ENCODE data around the gene FHL2.

Gene FHL2

DNA sequence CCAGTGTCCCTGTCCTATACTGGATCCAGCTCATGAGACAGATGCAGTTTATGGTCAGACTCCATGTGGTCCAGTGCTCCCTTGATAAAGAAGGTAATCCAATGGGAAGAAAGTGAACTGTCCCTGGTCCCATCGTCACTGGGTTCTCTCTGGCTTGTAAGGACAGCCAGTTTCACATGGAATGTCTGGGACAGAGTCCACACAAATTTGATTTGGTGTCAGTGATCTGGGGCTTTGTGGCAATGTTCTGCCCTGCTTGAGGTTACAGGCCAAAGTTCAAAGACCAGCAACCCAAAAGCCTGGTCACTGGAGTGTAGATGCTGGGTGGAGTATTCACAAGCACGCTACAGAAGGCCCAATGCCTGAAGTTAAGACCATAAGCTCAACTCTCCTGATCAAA is 22.2 kb upstream of the FHL2 start:
- no peak for DNase-seq

DNA sequence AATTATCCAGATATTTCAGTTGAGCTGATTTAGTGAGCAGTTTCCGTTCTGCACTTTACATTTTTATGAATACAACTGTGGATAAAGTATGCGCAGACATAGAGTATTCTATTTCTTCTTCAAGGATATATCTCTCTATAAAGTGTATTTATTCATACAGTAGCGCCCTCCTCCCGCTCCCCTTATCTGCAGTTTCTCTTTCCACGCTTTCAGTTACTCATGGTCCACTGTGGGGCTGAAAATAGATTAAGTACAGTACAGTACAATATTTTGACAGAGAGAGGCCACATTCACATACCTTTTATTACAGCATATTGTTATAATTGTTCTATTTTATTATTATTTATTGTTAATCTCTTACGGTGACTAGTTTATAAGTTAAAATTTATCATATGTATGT is 19.7 kb upstream of the FHL2 start:
- DNase-seq: no peak

DNA sequence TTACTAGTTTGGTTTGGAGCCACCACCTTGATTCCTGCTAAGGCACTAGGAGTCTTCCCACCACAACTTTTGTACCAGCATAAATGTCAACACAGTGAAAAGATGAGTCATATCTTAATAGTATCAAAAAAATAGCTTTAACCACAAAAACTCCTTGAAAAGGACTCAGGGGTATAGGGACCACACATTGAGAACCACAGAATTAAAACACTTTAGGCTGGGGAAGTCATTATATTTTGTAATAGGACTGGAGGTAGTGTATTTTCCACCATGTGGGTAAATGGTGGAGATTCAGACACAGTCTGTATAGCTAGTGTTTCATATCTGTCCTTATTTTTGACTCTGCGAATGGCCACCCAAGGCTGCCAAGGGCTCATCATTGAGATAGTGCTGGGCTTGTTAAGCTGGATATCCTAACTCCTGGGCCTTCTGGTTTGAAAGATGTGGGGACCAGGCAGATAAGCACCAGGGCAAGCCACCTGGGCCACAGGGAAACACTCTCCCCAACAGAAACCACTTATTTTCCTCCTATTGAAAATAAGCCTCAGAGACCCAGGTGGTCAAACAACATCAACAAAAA is 19.1 kb upstream of the FHL2 start:
- DNase-seq: no peak

DNA sequence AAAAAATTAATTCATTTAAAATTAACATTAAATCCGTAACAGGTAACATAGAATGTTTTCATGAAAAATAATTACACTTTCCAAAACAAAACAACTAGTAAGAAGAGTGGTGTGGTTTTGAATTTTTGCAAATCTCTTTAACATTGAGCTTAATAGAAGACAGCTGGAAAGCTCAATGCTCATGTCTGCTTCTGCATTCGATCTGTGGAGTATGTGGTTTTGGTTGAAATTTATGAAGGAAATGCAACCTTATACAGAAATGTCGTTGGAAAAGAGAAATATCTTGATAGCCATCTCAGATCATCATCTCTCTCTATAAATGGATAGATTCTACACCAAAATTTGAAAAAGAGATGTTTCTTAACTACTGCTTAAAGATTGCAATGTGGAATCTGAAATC is 17.3 kb upstream of the FHL2 start:
- no peak for DNase-seq

DNA sequence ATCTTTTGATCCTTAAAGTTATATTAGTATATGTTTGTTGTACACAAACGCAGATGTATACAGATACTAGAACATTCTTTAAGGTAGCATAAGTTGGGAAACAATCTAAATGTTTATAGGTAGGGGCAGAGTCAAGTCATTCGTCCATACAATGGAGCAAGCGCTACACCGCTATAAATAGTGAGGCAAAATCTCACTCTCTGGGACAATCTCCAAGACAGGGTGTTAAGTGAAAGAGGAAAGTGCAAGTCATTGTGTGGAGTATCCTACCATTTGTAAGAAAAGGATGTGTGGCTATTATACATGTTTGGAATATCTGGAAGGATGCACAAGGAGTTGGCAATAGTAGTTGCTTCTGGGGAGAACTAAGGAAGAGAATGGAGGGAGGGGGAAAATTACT is 16.2 kb upstream of the FHL2 start:
- no peak for DNase-seq

DNA sequence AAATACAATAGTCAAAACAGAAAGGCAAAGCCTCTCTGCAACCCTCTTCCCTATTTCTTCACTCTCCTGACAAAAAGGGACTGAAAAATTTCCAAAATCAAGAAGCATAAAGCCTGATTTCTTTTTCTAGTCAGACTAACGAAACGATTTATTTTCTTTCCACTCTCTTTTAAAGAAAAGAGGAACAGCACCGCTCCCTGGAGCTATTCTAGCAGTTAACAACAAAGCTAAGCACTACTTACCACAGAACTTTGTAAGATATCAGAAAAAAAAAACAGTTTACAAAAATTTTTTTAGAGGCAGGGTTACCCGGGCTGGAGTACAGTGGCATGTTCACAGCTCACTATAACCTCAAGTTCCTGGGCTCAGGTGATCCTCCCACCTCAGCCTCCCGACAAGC is 14.4 kb upstream of the FHL2 start:
- no peak for DNase-seq

DNA sequence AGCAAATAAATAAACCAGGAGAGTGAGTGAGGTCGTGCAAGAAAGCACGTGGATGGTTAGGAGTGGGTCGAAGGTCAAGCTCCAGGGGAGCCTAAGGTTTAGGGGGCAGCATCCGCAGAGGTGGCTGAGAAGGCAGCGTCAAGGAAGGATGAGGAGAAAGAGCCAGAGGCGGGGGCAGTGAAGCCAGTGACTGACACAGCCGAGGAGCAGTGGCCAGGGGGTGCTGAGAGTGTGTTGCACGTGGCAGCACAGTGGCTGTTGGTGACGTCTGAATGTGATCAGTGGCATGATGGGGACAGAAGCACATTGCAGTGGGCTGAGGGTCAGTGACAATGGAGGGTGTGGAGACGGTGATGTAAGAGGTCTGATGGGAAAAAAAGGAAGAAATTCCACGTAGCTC is 13.7 kb upstream of the FHL2 start:
- DNase-seq: no peak

DNA sequence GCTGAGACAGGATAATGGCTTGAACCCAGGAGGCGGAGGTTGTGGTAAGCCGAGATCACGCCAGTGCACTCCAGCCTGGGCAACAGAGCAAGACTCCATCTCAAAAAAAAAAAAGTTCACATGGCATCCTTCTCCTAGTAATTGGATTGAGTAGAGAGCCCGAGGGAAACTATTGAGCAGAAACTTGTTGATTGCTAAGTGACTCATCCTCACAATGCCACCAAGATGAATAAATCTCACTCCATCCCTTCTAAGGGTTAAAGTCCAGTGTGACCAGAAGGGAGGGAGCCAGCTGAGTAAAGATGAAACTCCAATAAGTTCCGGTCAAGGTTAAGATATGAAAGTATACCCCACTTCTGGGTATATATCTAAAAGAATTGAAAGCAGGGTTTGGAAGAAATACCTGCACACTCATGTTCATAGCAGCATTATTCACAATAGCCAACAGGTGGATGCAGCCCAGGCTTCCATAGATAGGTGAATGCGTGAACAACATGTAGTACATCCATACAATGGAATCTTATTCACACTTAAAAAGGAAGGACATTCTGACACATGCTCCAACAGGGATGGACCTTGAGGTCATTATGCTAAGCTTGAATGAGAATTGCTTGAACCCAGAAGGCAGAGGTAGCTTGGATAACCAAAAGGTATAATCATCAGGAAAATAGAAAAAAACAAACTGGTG is 13.0 kb upstream of the FHL2 start:
- no peak for DNase-seq

DNA sequence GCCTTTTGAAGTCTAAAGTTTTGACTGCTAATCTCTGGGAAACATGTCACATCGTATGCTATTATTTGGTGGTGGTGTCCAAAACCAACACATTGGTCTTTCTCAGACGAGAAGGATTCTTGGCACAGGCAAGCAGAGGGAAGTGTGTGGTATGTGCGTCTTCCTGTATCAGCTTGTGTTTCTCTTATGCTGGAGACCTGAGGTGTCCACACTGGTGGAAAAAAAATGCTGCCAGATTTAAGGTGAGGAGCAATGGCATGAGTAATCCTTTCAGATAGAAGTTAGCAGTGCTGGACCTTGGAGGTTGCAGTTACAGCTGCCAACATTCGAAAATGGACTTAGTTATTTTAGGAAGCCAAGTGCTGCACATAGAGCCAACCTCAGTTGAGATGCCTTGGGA is 11.7 kb upstream of the FHL2 start:
- DNase-seq: no peak

DNA sequence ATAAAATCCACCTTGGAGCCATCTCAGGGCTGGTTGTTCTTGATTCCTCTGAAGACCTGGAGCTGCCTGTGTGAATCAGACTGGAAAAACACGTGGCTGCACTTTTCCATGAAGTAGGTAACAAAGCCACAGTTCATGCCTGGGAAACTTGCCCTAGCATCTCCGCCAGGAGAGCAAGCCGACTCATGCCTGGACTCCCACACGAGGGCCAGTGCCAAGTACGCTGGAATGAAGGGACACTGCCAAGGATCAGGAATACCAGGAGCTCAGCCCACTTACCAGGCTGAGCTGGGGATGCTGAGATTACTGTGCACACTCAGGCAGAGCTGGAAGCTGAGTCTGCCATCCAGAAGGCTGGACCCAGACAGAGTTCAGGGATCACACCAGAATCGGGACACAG is 10.9 kb upstream of the FHL2 start:
- no peak for DNase-seq

DNA sequence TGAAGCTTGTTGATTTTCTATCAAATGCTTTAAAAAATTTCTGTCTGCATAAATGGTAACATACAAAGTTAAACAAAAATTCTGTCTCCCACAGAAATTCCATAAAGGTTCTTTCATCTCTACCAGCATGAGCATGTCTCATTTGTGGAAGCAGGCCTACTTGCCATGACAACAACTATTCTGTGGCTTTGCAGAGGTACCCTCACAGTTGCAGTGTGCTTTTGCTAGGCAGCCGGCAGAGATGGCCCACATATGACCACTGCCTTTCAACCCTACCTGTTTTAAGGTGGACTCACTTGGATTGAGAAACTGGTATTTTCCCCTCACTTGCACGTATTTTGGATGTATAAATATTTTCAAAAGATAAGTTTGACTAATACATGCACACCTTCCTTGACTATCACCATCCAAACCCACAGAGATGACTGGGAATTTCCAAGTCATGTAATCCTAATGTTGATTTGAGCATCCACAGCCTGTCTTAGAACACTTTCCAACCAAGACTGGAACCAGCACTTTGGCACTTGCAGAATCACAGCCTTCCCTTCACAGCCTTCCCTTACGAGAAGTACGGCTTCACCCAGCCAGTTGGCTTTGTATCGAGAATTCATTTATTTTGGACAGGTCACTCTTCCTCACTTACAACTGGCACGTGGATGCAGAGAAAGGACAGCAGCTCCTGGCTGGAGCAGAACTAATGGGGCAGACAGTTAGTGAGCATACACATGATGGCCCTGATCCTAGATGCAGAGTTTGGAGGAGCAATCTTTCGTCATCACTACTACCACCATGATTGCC is 9.3 kb upstream of the FHL2 start:
- DNase-seq: no peak

DNA sequence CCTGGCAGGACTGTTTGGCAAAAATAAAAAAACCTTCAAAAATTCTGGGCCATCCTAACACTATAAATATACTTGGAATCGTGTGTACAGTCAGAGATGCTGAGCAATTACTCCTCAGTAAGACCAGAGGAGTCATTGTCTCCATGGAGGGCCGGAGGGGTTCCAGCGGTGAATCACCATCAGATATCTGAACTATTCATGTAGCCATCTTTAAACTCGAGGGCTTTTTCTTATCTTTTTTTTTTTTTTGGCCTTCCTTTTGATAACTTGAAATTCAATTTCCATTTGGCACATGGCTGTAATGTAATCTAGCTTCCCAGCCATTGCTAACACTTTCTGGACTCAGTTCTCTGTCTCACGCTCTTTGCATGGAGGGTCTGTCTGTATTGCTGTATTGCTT is 7.4 kb upstream of the FHL2 start:
- DNase-seq: no peak

DNA sequence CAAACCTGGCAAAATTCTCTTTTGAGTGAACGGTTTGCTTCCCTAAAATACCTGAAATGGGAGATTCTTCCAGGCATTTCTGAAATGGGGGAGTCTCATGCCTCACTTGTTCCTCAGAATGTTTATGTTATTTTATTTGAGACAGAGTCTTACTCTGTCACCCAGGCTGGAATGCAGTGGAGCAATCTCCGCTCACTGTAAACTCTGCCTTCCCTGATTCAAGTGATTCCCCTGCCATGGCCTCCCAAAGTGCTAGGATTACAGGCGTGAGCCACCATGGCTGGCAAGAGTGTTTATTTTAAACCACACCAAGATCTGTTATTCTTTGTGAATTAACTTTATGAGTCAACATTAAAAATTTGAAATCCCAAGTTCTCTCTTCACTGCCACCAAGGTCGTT is 6.4 kb upstream of the FHL2 start:
- no peak for DNase-seq

DNA sequence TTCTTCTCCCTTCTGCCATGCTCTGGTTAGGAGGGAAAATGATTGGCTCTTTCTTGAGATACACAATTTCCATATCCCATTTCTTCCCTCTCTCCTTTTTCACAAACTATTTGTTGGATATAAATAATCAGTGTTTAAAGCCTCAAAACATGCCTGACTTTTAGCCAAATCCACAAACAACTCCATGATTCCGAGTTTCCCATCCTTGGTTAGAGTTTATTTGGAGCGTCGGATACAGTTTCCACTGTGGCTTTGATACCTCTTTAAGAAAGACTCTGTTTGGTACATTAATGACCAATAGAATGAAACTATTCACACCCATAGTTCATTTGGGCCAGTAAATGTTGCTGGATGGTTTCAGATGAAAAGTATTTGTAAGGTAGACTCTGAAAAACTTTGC is 5.9 kb upstream of the FHL2 start:
- DNase-seq: no peak

DNA sequence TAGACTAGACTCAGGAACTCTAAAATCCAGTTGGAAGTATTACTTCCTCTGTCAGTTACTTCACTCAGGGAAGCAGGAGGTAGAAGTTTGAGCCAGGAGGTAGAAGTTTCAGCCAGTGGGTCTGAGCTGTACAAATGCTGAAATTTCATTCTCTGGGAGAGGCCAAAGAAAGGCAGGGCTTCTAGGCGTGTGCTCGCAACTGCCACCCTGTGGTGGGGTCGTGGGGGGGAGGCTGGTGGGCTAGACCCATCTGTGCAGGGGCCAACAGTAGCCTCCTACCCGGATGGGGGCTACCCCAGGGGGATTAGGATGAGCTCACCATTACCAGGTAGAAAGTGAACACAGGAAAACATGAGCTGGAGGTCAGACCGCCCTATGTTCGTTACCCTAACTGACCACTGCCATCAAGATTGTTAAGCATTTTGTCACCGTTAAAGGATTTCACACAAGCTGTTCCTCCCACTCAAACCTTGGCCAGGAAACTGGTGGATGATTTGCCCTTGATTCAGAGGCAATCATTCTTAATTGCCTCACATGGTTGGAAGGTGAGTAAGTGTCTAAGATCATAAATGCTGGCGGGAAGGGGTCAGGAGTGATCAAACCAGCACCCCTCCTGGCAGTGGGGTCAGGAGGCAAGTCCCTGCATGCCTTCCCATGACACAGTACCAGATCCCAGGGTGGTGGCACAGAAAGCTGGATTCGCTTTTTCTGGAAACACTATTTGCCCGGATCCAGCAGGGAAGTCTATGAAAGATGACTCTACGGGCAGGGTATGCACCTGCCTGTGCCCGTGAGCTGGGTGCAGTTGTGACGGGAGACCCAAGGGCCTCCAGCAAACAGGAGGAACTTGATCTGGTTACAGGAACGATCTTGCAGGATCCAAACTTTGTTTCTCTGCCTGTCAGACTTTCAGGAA is 5.2 kb upstream of the FHL2 start:
- DNase-seq: no peak

DNA sequence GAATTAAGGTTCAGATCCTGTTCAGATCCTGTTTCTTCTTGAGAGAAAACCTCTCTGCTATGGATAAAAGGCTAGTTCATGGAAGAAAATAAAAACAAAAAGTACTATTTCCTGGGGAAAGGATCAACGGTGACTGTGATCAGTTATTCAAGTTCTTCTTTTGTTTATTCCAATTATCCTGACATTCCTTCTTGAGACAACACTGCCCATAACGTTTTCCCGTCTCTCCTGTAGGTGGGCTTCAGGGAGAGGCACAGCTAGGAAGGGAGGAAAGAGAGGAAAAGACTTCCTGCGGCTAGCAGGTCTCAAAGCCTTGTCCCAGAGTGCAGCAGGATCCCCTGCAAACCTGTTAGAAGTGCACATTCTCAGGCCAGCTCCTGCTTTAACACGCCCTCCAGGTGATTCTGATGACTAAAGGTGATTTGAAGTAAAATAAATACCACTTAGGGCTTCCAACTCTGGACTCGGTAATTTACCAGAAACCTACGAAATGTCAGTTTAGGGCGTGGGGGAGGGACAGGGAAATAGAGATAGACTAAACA is 4.5 kb upstream of the FHL2 start:
- no peak for DNase-seq

DNA sequence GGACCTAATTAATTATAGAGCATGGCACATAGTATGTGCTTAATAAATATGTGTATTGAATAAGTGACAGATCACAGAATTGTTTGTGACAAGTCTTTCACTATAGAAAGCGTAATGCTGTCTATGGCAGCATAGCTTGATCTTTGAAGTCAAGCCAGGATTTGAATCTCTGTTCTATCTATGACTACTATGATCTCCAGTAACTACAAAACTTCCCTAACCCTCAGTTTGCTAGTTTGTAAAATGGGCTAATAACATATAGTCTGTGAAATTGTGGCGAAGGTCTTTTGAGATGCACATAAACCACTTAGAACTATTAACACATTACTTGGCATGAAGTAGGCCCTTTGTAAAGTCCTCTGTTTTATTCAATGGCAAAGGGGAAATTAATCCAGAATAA is 4.0 kb upstream of the FHL2 start:
- DNase-seq: no peak

DNA sequence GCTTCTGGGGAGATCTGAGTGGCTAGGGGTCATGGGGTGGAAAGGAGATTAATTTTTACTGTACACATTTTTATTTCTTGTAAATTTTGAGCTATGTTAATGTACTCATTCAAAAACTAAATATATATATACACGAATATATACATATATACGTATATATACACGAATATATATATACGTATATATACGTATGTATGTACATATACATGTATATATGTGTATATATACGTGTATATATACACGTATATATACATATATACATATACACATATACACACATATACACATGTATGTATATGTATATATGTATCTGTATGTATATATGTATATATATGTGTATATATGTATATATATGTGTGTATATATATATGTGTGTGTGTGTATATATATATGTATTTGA is 3.0 kb upstream of the FHL2 start:
- no peak for DNase-seq

DNA sequence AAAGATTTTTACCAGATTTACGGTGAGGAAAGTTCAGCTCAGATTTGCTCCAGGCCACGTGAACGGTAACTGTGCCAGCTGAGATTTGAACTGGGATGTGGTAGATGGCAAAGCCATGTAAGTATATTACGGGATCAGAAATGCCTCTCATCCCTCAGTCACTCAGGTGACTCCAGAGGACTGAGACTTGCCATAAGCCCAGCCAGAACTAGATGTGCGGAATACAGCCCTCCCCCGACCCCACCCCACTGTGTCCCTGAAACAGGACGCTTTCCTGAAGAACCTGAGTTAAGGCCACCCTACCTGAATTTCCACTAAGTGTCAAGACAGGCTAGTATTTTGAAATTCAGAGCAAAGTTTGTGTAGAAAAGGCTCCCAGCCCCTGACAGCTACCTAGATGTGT is 1.3 kb upstream of the FHL2 start:
- no peak for DNase-seq

DNA sequence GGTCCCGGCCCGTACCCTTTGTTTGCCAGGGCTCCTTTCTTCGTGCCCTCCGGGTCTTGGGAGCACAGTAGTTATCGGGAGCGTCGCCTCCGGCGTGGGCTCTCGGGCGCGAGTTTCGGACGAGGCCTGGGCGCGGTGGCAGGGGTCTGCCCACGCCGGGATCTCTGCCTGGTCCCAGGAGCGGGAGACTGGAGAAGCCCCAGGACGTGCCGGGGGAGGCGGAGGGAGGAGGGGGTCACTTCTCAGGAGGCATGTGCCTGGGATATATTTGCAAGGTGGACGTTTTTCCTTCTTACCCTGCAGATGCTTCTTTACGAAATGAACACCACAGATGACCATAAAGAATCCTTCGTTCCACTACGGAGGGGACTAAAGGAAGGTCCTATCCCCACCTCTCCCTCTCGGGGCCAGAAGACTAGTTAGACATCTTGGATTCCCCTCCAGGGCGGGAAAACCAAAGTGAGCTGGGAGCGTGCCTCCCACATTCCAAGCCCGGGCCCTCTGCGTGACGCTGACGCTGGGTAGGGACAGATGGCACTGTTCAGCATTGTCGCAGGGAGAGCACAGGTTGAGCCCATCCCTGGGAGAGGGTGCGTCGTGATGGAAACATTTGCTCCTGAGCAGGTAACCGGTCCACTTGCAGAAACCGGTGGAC is 483 bp upstream of the FHL2 start:
- no peak for DNase-seq

DNA sequence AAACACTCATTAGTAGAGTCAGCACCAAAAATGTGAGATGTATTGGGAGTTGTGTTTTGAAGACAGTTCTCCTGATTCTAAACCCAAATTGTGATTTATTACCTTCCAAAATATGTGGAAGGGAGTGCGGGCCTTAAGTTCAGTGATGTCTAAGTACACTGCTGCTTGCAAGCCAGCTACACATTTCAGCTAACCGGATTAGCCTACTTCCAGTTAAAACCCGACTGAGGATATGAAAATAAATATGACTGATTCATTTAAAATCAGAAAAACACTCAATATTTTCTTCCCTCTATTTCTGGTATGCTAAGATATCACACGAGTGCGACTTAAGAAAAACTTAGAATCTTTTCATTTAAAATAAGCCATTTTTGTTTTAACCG is 907 bp downstream of the FHL2 start:
- DNase-seq: no peak

DNA sequence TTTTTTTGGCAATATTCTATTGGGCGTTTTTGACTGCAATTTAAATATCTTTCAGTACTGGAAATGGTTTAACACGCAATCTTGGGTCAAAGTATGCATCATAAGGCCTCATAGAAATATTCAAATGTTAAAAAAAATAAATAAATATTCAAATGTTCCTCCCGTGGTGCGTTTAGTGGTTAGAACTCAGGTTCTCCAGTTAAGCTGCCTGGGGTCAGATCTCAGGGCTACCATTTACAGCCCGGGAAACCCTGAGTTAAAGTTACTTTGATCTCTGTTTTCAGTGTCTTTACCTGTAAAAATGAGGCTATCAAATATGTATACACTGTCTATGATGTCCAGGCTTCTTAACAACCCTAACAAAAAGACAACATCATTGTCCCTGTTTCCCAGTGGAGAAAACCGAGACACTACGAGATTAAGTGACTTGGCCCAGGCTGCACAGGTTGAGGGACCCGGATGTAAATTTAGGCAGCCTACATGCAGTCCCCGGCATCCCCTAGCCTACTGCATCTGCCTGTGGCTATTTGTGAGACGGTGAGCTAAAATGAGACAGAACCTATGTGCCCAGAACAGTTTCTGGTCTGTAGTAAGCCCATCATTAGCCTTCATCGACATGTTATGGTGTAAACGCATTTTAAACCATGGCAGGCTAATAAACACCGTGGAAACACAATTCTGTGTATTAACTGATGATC is 1.7 kb downstream of the FHL2 start:
- DNase-seq: no peak
